Mucosa of descending colon (tissue), 3 donors: ENCODE measurements around the gene PPFIA1. TPM values are rescaled to one million over a fixed set of nuclear protein-coding genes. Genes with fewer than 3 reads are reported as not detected.
"Not testable (repeated sequence)": the region's sequence is repeated elsewhere in the genome, so short reads cannot be mapped to it uniquely, and the experiment has no call there.

ENCODE experiments used
- ATAC-seq: fragments of 200-7000 bp; cut with Tn5 transposase; one replicate; pipeline ENCODE4 v1.9.1; 2020; ENCODE audit warnings: mild to moderate bottlenecking, moderate library complexity
- DNase-seq, 3 donors: peaks; one replicate each; pipeline ENCODE4 v3.0.0-alpha.2; 2020
- H3K36me3 ChIP-seq: fragments of 200-600 bp; one replicate; pipeline ENCODE4 v1.8.0; 2021; ENCODE audit warnings: low read depth, mild to moderate bottlenecking
- H3K4me1 ChIP-seq: fragments of 200-600 bp; one replicate; pipeline ENCODE4 v1.8.0; 2021; ENCODE audit warnings: low read depth, mild to moderate bottlenecking
- H3K4me3 ChIP-seq: fragments of 200-600 bp; one replicate; pipeline ENCODE4 v1.8.0; 2021; ENCODE audit warnings: mild to moderate bottlenecking
- H3K9me3 ChIP-seq: fragments of 200-600 bp; one replicate; pipeline ENCODE4 v1.8.0; 2021; ENCODE audit warnings: mild to moderate bottlenecking
- CTCF ChIP-seq: fragments of 200-600 bp; IDR thresholded peaks from one replicate; pipeline ENCODE4 v1.8.0; 2022; ENCODE audit warnings: antibody characterized with exemption, mild to moderate bottlenecking
- intact Hi-C, 2 donors: fragments of 100-400 bp; cut with DNase I in 1 of 2; cut with micrococcal nuclease in 1 of 2; formaldehyde crosslinking; loops; one replicate each; pipeline versions ENCODE4 v1.11.0 to v1.11.1; 2022; cut with DNase I, micrococcal nuclease
- total RNA-seq, 3 donors: library from RNA; stranded (reverse); fragmentation: NEBNext Ultra II Directional in 2 of 3; extraction: Animal tissue kit (Norgen Biotek cat#: 25700) in 2 of 3; gene quantifications; one replicate each; pipeline versions ENCODE4 v1.2.1 to v1.2.4, GENCODE V29; 2021 to 2023
- donor health status: DM: no; HTN: no; CAD: no; lungs with moderate emphysema.
- donor health status: DM: no; HTN: no; CAD: no.
- donor health status: DM: no; HTN: yes; CAD: no.

The PPFIA1 gene
- total RNA-seq, 3 donors from 2014 or later, result 58.5 to 65.7 (median 65.0) TPM

GRCh38 chr11:70290361-70291065 is 20.0 kb downstream of the PPFIA1 start:
- Histone ChIP-seq H3K4me3 (no peak overlapping the region), H3K9me3 (no peaks in the 10 kb centered on the region), H3K4me1 (no peaks in the 10 kb centered on the region), H3K36me3 (no peaks in the 10 kb centered on the region)
- DNase-seq (no peak), ATAC-seq (no peak)
- intact Hi-C loops, result no loop called here
- no peak for TF ChIP-seq CTCF

GRCh38 chr11:70292166-70292565 is 21.7 kb downstream of the PPFIA1 start:
- no peak overlapping the region for H3K4me3 ChIP-seq
- no peak for ATAC-seq
- intact Hi-C loops, result no loop called here

GRCh38 chr11:70292863-70293262 is 22.4 kb downstream of the PPFIA1 start:
- no peak for ATAC-seq

More at GRCh38 chr11:70292166-70292565, 21.7 kb downstream of the PPFIA1 start:
- no peak for TF ChIP-seq CTCF
- Histone ChIP-seq H3K4me1 (no peaks in the 10 kb centered on the region), H3K36me3 (no peaks in the 10 kb centered on the region), H3K9me3 (no peaks in the 10 kb centered on the region)
- DNase-seq, result no peak

GRCh38 chr11:70295166-70295565 is 24.7 kb downstream of the PPFIA1 start:
- intact Hi-C loops, DNase-seq, H3K4me3 ChIP-seq, H3K36me3 ChIP-seq, ATAC-seq, H3K9me3 ChIP-seq, H3K4me1 ChIP-seq: not testable (repeated sequence)

More at GRCh38 chr11:70292863-70293262, 22.4 kb downstream of the PPFIA1 start:
- Histone ChIP-seq H3K9me3 (no peaks in the 10 kb centered on the region), H3K4me3 (no peak overlapping the region), H3K4me1 (no peaks in the 10 kb centered on the region), H3K36me3 (no peaks in the 10 kb centered on the region)
- no peak for DNase-seq
- intact Hi-C loops, result no loop called here
- no peak for TF ChIP-seq CTCF

GRCh38 chr11:70296681-70297080 is 26.2 kb downstream of the PPFIA1 start:
- Histone ChIP-seq H3K36me3 (no peaks in the 10 kb centered on the region), H3K4me3 (no peak overlapping the region), H3K9me3 (no peaks in the 10 kb centered on the region), H3K4me1 (no peaks in the 10 kb centered on the region)
- no peak for TF ChIP-seq CTCF
- intact Hi-C loops, result no loop called here
- ATAC-seq, result no peak
- DNase-seq, result no peak

GRCh38 chr11:70297341-70297740 is 26.9 kb downstream of the PPFIA1 start:
- H3K9me3 ChIP-seq, result no peaks in the 10 kb centered on the region
- no peak for TF ChIP-seq CTCF
- no peak for ATAC-seq
- DNase-seq, result no peak
- H3K36me3 ChIP-seq, result no peaks in the 10 kb centered on the region
- H3K4me3 ChIP-seq, result no peak overlapping the region
- no peaks in the 10 kb centered on the region for H3K4me1 ChIP-seq
- intact Hi-C loops, result no loop called here
